NCI-H774 (cell line): Measurements from ENCODE around the gene SOX12.

Experiments
- DNase-seq: peaks from one replicate; lab custom pipeline; 2025; lab: John Stamatoyannopoulos, UW

SOX12 gene

GRCh38 chr20:325045-325888 lies at the start of gene SOX12:
TSS of gene SOX12 (plus strand) at chr20:325552. CDS start at chr20:325925, 373 bp downstream.
- peak; percentile 94 for DNase-seq

- DNase-seq = no peak
These were observed 49.6 kb upstream of the SOX12 start for GRCh38 chr20:275791-276190.

- no peak for DNase-seq
These were observed 48.5 kb upstream of the SOX12 start for GRCh38 chr20:276620-277495.

GRCh38 chr20:277496-277781 lies 47.9 kb upstream of the SOX12 start:
- no peak for DNase-seq

GRCh38 chr20:278181-278580 lies 47.2 kb upstream of the SOX12 start:
- no peak for DNase-seq

GRCh38 chr20:278607-279571 lies 46.5 kb upstream of the SOX12 start:
- no peak for DNase-seq

- no peak for DNase-seq
These were observed 41.2 kb upstream of the SOX12 start for GRCh38 chr20:284172-284571.

GRCh38 chr20:286508-286907 lies 38.8 kb upstream of the SOX12 start:
- DNase-seq = no peak

- no peak for DNase-seq
These were observed 36.2 kb upstream of the SOX12 start for GRCh38 chr20:288956-289692.

- DNase-seq = no peak
These were observed 35.7 kb upstream of the SOX12 start for GRCh38 chr20:289693-290083.

- DNase-seq = peak; percentile 82
These were observed 35.1 kb upstream of the SOX12 start, which contains the start of gene C20orf96 for GRCh38 chr20:290084-290831. TSS of gene C20orf96 (minus strand) at chr20:290750. CDS start at chr20:290610, 140 bp downstream.

- no peak for DNase-seq
These were observed 30.8 kb upstream of the SOX12 start for GRCh38 chr20:294602-295001.

GRCh38 chr20:295804-296203 lies 29.5 kb upstream of the SOX12 start:
- DNase-seq = no peak

GRCh38 chr20:297098-297924 lies 28.0 kb upstream of the SOX12 start, which contains the start of gene ZCCHC3:
TSS of gene ZCCHC3 (plus strand) at chr20:297570. CDS start at chr20:297587, 17 bp downstream.
- peak; percentile 84 for DNase-seq

- DNase-seq = peak; percentile 63
These were observed 27.2 kb upstream of the SOX12 start for GRCh38 chr20:297925-298775.

GRCh38 chr20:298776-299391 lies 26.5 kb upstream of the SOX12 start:
- DNase-seq = no peak

GRCh38 chr20:300345-300990 lies 24.9 kb upstream of the SOX12 start:
- no peak for DNase-seq
